HL-60 (cell line): ENCODE data around the gene TEC.

Experiments used
- GABPA ChIP-seq: IDR thresholded peaks from 2 replicates; pipeline ENCODE4 v1.6.1; 2012; ENCODE audit warnings: low read depth
- TF ChIP-seq, protein P1 (sequence below): IDR thresholded peaks from one replicate; pipeline ENCODE4 v1.5.1; 2011; ENCODE audit warnings: low read length, control low read depth, inconsistent platforms; ENCODE audit not compliant: insufficient read depth

- TF ChIP-seq GABPA: no peak
- TF ChIP-seq, protein P1, sequence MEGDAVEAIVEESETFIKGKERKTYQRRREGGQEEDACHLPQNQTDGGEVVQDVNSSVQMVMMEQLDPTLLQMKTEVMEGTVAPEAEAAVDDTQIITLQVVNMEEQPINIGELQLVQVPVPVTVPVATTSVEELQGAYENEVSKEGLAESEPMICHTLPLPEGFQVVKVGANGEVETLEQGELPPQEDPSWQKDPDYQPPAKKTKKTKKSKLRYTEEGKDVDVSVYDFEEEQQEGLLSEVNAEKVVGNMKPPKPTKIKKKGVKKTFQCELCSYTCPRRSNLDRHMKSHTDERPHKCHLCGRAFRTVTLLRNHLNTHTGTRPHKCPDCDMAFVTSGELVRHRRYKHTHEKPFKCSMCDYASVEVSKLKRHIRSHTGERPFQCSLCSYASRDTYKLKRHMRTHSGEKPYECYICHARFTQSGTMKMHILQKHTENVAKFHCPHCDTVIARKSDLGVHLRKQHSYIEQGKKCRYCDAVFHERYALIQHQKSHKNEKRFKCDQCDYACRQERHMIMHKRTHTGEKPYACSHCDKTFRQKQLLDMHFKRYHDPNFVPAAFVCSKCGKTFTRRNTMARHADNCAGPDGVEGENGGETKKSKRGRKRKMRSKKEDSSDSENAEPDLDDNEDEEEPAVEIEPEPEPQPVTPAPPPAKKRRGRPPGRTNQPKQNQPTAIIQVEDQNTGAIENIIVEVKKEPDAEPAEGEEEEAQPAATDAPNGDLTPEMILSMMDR: no peak
These were observed 159.1 kb downstream of the TEC start for GRCh38 chr4:48110452-48110978.
